Gastroesophageal sphincter (tissue), 4 donors: ENCODE data around the gene C16orf46. TPM values are rescaled to one million over a fixed set of nuclear protein-coding genes. Genes with fewer than 3 reads are reported as not detected.
A peak's percentile ranks its signal among the peaks of the same experiment; 100 is the strongest.

ENCODE experiments used
- ATAC-seq: fragments of 150-250 bp; one replicate; pipeline ENCODE4 v1.9.1; 2016; ENCODE audit warnings: mild to moderate bottlenecking, moderate library complexity
- H3K27ac ChIP-seq, 4 donors: fragments of 200-600 bp; sonication (generic) in 3 of 4; 1 replicate in 3 of 4; 2 replicates in 1 of 4; pipeline ENCODE4 v1.5.1; 2016 to 2019
- H3K27me3 ChIP-seq: fragments of 200-600 bp; sonication (generic); one replicate; pipeline ENCODE4 v1.5.1; 2019
- H3K36me3 ChIP-seq, 2 donors: fragments of 200-600 bp; sonication (generic); one replicate each; pipeline ENCODE4 v1.5.1; 2019; ENCODE audit warnings: control low read depth in 1 of 2
- H3K4me1 ChIP-seq, 3 donors: fragments of 200-600 bp; sonication (generic); 1 replicate in 2 of 3; 2 replicates in 1 of 3; pipeline ENCODE4 v1.5.1; 2016 to 2019; ENCODE audit warnings: control low read depth in 2 of 3
- H3K4me3 ChIP-seq, 2 donors: fragments of 200-600 bp; sonication (generic); one replicate each; pipeline ENCODE4 v1.5.1; 2019; ENCODE audit warnings: mild to moderate bottlenecking in 1 of 2, moderate library complexity in 1 of 2
- H3K9me3 ChIP-seq, 3 donors: fragments of 200-600 bp; sonication (generic); one replicate each; pipeline ENCODE4 v1.5.1; 2017 to 2019; ENCODE audit warnings: control low read depth in 2 of 3
- CTCF ChIP-seq, 4 experiments: fragments of 200-600 bp in 2 of 4; fragments of 450-650 bp in 2 of 4; sonication (generic) in 1 of 4; IDR thresholded peaks; one replicate each; pipeline ENCODE4 v1.5.1; 2017 to 2019; ENCODE audit warnings: antibody characterized with exemption in 4 of 4, mild to moderate bottlenecking in 2 of 4, moderate library complexity in 2 of 4
- EP300 ChIP-seq: sonication (generic); formaldehyde crosslinking; IDR thresholded peaks from one replicate; pipeline ENCODE4 v1.6.1; 2017; ENCODE audit warnings: antibody characterized with exemption, mild to moderate bottlenecking
- POLR2A ChIP-seq, 2 donors: fragments of 450-650 bp; IDR thresholded peaks; one replicate each; pipeline ENCODE4 v1.6.1; 2017; ENCODE audit warnings: antibody characterized with exemption in 2 of 2, mild to moderate bottlenecking in 2 of 2, moderate library complexity in 1 of 2
- POLR2AphosphoS5 ChIP-seq: sonication (generic); formaldehyde crosslinking; IDR thresholded peaks from one replicate; pipeline ENCODE4 v1.6.1; 2017; ENCODE audit warnings: antibody characterized with exemption
- WGBS, 2 donors: methylation state at CpG; one replicate each; pipeline ENCODE4 v1.1.5; 2018; ENCODE audit warnings: low coverage in 1 of 2; 5-methylcytosine and 5-hydroxymethylcytosine counted together
- total RNA-seq, 4 donors: library from RNA; depleted of rRNA; stranded (reverse); fragments of >200 nt; gene quantifications; one replicate each; pipeline ENCODE4 v1.1.0, GENCODE V29; 2016

C16orf46 gene
- total RNA-seq, result 1 to 10 TPM in 1 of 4 donors, under 1 TPM in 2, not detected in 1; 0.42 to 3.9 (median 0.62) TPM

- Histone ChIP-seq H3K9me3 (no peaks in the 10 kb centered on the region), H3K27ac (peak within 1 kb of the TSS; percentile 84 to 99 (median 96)), H3K36me3 (no peaks in the 10 kb centered on the region), H3K27me3 (no peaks in the 10 kb centered on the region), H3K4me3 (peak within 1 kb of the TSS; percentile 56 to 81), H3K4me1 (peaks cover 0 to 11% (median 0%) of the 10 kb centered on the region in 3 donors)
- 7% methylated on average over 4 of the region's 59 CpGs; no CpG with 5 or more reads in 1 of the 2 donors for WGBS, 2 donors
- peak; percentile 90 to 92 for TF ChIP-seq POLR2A (IDR thresholded peaks at IDR 0.05)
- TF ChIP-seq EP300, result no peak
- peak; percentile 95 for TF ChIP-seq POLR2AphosphoS5
- peak in 1 of 4 experiments; percentile 6 for TF ChIP-seq CTCF (IDR thresholded peaks at IDR 0.05)
- peak; percentile 98 for ATAC-seq
Observed at GRCh38 chr16:81077076-81077940, at the start of gene C16orf46. Gene C16orf46 (minus strand): TSS chr16:81077238. CDS start chr16:81063955, 13,283 bp downstream.

- TF ChIP-seq CTCF (IDR thresholded peaks at IDR 0.05), result no peak
- TF ChIP-seq POLR2AphosphoS5, result no peak
- no peak for TF ChIP-seq POLR2A (IDR thresholded peaks at IDR 0.05)
- no peak for TF ChIP-seq EP300
- no peaks in the 10 kb centered on the region for H3K27me3 ChIP-seq
- no peak overlapping the region for H3K4me3 ChIP-seq
- H3K36me3 ChIP-seq, result no peaks in the 10 kb centered on the region
- no peak overlapping the region for H3K27ac ChIP-seq
- H3K9me3 ChIP-seq, result no peaks in the 10 kb centered on the region
- no peak for ATAC-seq
- H3K4me1 ChIP-seq, result no peaks in the 10 kb centered on the region
- 67 to 71% methylated on average over 1 to 6 of the region's 17 CpGs for WGBS, 2 donors
Observed at GRCh38 chr16:81123092-81123852, 46.2 kb upstream of the C16orf46 start.

GRCh38 chr16:81121474-81121990 is 44.5 kb upstream of the C16orf46 start:
- Histone ChIP-seq H3K4me3 (no peak overlapping the region), H3K27ac (no peak overlapping the region), H3K36me3 (no peaks in the 10 kb centered on the region), H3K4me1 (no peaks in the 10 kb centered on the region), H3K27me3 (peaks cover 7% of the 10 kb centered on the region), H3K9me3 (no peaks in the 10 kb centered on the region)
- TF ChIP-seq CTCF (IDR thresholded peaks at IDR 0.05) (no peak), POLR2A (IDR thresholded peaks at IDR 0.05) (no peak), POLR2AphosphoS5 (no peak), EP300 (no peak)
- 81 to 100% methylated on average over 1 to 8 of the region's 16 CpGs for WGBS, 2 donors
- ATAC-seq, result no peak

- 50 to 55% methylated on average over 1 to 2 of the region's 11 CpGs for WGBS, 2 donors
- no peak for ATAC-seq
- H3K4me3 ChIP-seq, result no peak overlapping the region
- H3K27ac ChIP-seq, result no peak overlapping the region
- no peaks in the 10 kb centered on the region for H3K9me3 ChIP-seq
- H3K4me1 ChIP-seq, result no peaks in the 10 kb centered on the region
- H3K27me3 ChIP-seq, result peaks cover 7% of the 10 kb centered on the region
- TF ChIP-seq POLR2A (IDR thresholded peaks at IDR 0.05) (no peak), CTCF (IDR thresholded peaks at IDR 0.05) (no peak), POLR2AphosphoS5 (no peak), EP300 (no peak)
- H3K36me3 ChIP-seq, result no peaks in the 10 kb centered on the region
Observed at GRCh38 chr16:81117436-81117835, 40.4 kb upstream of the C16orf46 start.
